HCT116 (cell line): ENCODE data around the gene ZDHHC14. TPM values are rescaled to one million over a fixed set of nuclear protein-coding genes. Genes with fewer than 3 reads are reported as not detected.

ENCODE experiments used
- ATAC-seq: fragments of 200-7000 bp; cut with Tn5 transposase; 2 replicates; pipeline ENCODE4 v1.9.1; 2020; ENCODE audit warnings: mild to moderate bottlenecking, moderate library complexity
- BruUV-seq: library from RNA; stranded (reverse); fragments of 400-500 nt; replicated peaks from 2 replicates; lab custom pipeline; 2021; lab: Mats Ljungman, UMichigan
- CTCF ChIA-PET: fragments of 300-600 bp; sonication (Branson Sonifier 250); formaldehyde crosslinking; loops from one replicate; lab custom pipeline; 2021; ENCODE audit warnings: antibody characterized with exemption; lab: Charles Lee
- POLR2A ChIA-PET: fragments of 300-600, 350-600 bp; sonication (Branson Sonifier 250); formaldehyde crosslinking; loops from one replicate; lab custom pipeline; 2021; ENCODE audit warnings: antibody characterized with exemption; lab: Charles Lee
- RAD21 ChIA-PET, 2 experiments: fragments of 300-600 bp; sonication (Branson Sonifier 250); formaldehyde crosslinking; loops; one replicate each; lab custom pipeline; 2023; ENCODE audit warnings: low total read pairs in 2 of 2; ENCODE audit not compliant: uncharacterized antibody in 2 of 2, unreplicated experiment in 2 of 2, low non-redundant PET in 1 of 2; lab: Charles Lee
- DNase-seq: peaks from one replicate; pipeline ENCODE4 v3.0.0-alpha.2; 2010; ENCODE audit warnings: low read depth, low spot score
- H2AFZ ChIP-seq: fragments of 200-600 bp; shearing (Covaris generic), sonication (generic); 2 replicates; pipeline ENCODE4 v1.6.1; 2017; ENCODE audit warnings: low read depth, mixed run types, mixed read lengths, antibody characterized with exemption, low read length; ENCODE audit not compliant: poor library complexity, severe bottlenecking
- H3K27ac ChIP-seq: 2 replicates; pipeline ENCODE4 v1.5.1; 2012; ENCODE audit warnings: low read depth, low read length
- H3K27me3 ChIP-seq: fragments of 200-600 bp; sonication (generic); 2 replicates; pipeline ENCODE4 v1.6.1; 2016; ENCODE audit warnings: mixed run types, low read length, mixed read lengths; ENCODE audit not compliant: insufficient read depth
- H3K36me3 ChIP-seq, 2 experiments: fragments of 200-500 bp in 1 of 2; fragments of 200-600 bp in 1 of 2; sonication (Bioruptor generic) in 1 of 2; sonication (generic) in 1 of 2; 2 replicates each; pipeline versions ENCODE4 v1.5.1 to v1.6.1; 2014 to 2016; ENCODE audit warnings: low read length in 2 of 2, inconsistent platforms in 1 of 2, mixed read lengths in 1 of 2, mixed run types in 1 of 2; ENCODE audit not compliant: insufficient read depth in 2 of 2, control insufficient read depth in 1 of 2
- H3K4me1 ChIP-seq, 2 experiments: fragments of 200-600 bp in 1 of 2; sonication (generic) in 1 of 2; 2 replicates each; pipeline versions ENCODE4 v1.5.1 to v1.6.1; 2012 to 2017; ENCODE audit warnings: low read length in 2 of 2, inconsistent platforms in 1 of 2, mild to moderate bottlenecking in 1 of 2, mixed read lengths in 1 of 2, mixed run types in 1 of 2, moderate library complexity in 1 of 2; ENCODE audit not compliant: insufficient read depth in 2 of 2, control insufficient read depth in 1 of 2
- H3K4me2 ChIP-seq: fragments of 200-600 bp; sonication (generic); 2 replicates; pipeline ENCODE4 v1.6.1; 2017; ENCODE audit warnings: mixed run types, low read length, mixed read lengths
- H3K4me3 ChIP-seq, 2 experiments: fragments of 200-600 bp in 1 of 2; sonication (generic) in 1 of 2; replicated peaks in 1 of 2; 2 replicates each; pipeline ENCODE4 v1.5.1; 2011 to 2016; ENCODE audit warnings: low read length in 2 of 2, control low read depth in 1 of 2, low read depth in 1 of 2, mild to moderate bottlenecking in 1 of 2, mixed read lengths in 1 of 2, mixed run types in 1 of 2
- H3K79me2 ChIP-seq: fragments of 200-600 bp; sonication (generic); 2 replicates; pipeline ENCODE4 v1.6.1; 2017; ENCODE audit warnings: mild to moderate bottlenecking, mixed run types, low read length, moderate library complexity, mixed read lengths; ENCODE audit not compliant: insufficient read depth
- H3K9ac ChIP-seq: fragments of 200-600 bp; sonication (generic); 2 replicates; pipeline ENCODE4 v1.6.1; 2016; ENCODE audit warnings: low read length, mixed read lengths
- H3K9me2 ChIP-seq: fragments of 200-600 bp; sonication (generic), shearing (Covaris generic); 2 replicates; pipeline ENCODE4 v1.6.1; 2017; ENCODE audit warnings: mixed run types, mild to moderate bottlenecking, moderate library complexity; ENCODE audit not compliant: insufficient read depth
- H3K9me3 ChIP-seq, 2 experiments: fragments of 200-500 bp in 1 of 2; fragments of 200-600 bp in 1 of 2; sonication (Bioruptor generic) in 1 of 2; sonication (generic) in 1 of 2; 2 replicates each; pipeline ENCODE4 v1.6.1; 2014 to 2017; ENCODE audit warnings: low read length in 2 of 2, mixed read lengths in 2 of 2, inconsistent platforms in 1 of 2, low read depth in 1 of 2, mild to moderate bottlenecking in 1 of 2, mixed run types in 1 of 2, moderate library complexity in 1 of 2; ENCODE audit not compliant: control insufficient read depth in 1 of 2, insufficient read depth in 1 of 2
- H4K20me1 ChIP-seq: fragments of 200-600 bp; sonication (generic), shearing (Covaris generic); 2 replicates; pipeline ENCODE4 v1.6.1; 2017; ENCODE audit warnings: mixed run types, mild to moderate bottlenecking, moderate library complexity; ENCODE audit not compliant: insufficient read depth
- ATF3 ChIP-seq: IDR thresholded peaks from 2 replicates; pipeline ENCODE4 v1.6.1; 2012
- CBX3 ChIP-seq: IDR thresholded peaks from 2 replicates; pipeline ENCODE4 v1.6.1; 2012; ENCODE audit warnings: low read depth
- CTCF ChIP-seq, 3 experiments: fragments of 200-600 bp in 1 of 3; sonication (generic) in 1 of 3; IDR thresholded peaks in 2 of 3; conservative IDR thresholded peaks in 1 of 3; 2 replicates each; pipeline ENCODE4 v1.5.1; 2012 to 2017; ENCODE audit warnings: low read depth in 2 of 3, low read length in 2 of 3, antibody characterized with exemption in 1 of 3, borderline replicate concordance in 1 of 3, control low read depth in 1 of 3, mild to moderate bottlenecking in 1 of 3, mixed read lengths in 1 of 3, mixed run types in 1 of 3, moderate library complexity in 1 of 3; ENCODE audit not compliant: insufficient read depth in 1 of 3
- EGR1 ChIP-seq: IDR thresholded peaks from 2 replicates; pipeline ENCODE4 v1.6.1; 2012; ENCODE audit warnings: low read depth
- EZH2 ChIP-seq: fragments of 200-600 bp; sonication (generic); IDR thresholded peaks from 2 replicates; pipeline ENCODE4 v1.6.1; 2017; ENCODE audit warnings: antibody characterized with exemption, mixed run types
- EZH2phosphoT487 ChIP-seq: fragments of 200-600 bp; IDR thresholded peaks from 2 replicates; pipeline ENCODE4 v1.6.1; 2018; ENCODE audit warnings: antibody characterized with exemption, borderline replicate concordance
- FOSL1 ChIP-seq: IDR thresholded peaks from 2 replicates; pipeline ENCODE4 v1.6.1; 2012; ENCODE audit warnings: low read depth
- JUND ChIP-seq: IDR thresholded peaks from 2 replicates; pipeline ENCODE4 v1.6.1; 2012
- MAX ChIP-seq: IDR thresholded peaks from 2 replicates; pipeline ENCODE4 v1.6.1; 2012
- POLR2A ChIP-seq: IDR thresholded peaks from 2 replicates; pipeline ENCODE4 v1.7.0; 2011; ENCODE audit warnings: borderline replicate concordance; ENCODE audit not compliant: insufficient read depth, insufficient read length; ENCODE audit errors: extremely low read depth
- POLR2AphosphoS5 ChIP-seq: IDR thresholded peaks from 2 replicates; pipeline ENCODE4 v1.6.1; 2011; ENCODE audit warnings: mild to moderate bottlenecking, low read depth, low read length, moderate library complexity
- RAD21 ChIP-seq: IDR thresholded peaks from 2 replicates; pipeline ENCODE4 v1.6.1; 2012; ENCODE audit warnings: low read depth, mild to moderate bottlenecking
- SIN3A ChIP-seq: IDR thresholded peaks from 2 replicates; pipeline ENCODE4 v1.6.1; 2012; ENCODE audit warnings: low read depth
- SP1 ChIP-seq: IDR thresholded peaks from 2 replicates; pipeline ENCODE4 v1.6.1; 2012; ENCODE audit warnings: low read depth
- SRF ChIP-seq: IDR thresholded peaks from 2 replicates; pipeline ENCODE4 v1.6.1; 2012; ENCODE audit warnings: low read depth
- YY1 ChIP-seq: IDR thresholded peaks from 2 replicates; pipeline ENCODE4 v1.6.1; 2011; ENCODE audit warnings: low read length, low read depth, moderate library complexity, mild to moderate bottlenecking; ENCODE audit not compliant: insufficient replicate concordance; ENCODE audit errors: extremely low read depth
- ZFX ChIP-seq: fragments of 450-650 bp; IDR thresholded peaks from 2 replicates; pipeline ENCODE4 v1.6.1; 2017
- intact Hi-C: fragments of 100-400 bp; cut with micrococcal nuclease; formaldehyde crosslinking; loops from 2 replicates; pipeline ENCODE4 v1.10.0; 2022
- total RNA-seq: library from RNA; stranded (reverse); gene quantifications from one replicate; pipeline ENCODE4 v1.2.1, GENCODE V29; 2021; ENCODE audit not compliant: unreplicated experiment
- TF ChIP-seq, protein P1 (sequence below): IDR thresholded peaks from 2 replicates; pipeline ENCODE4 v1.6.1; 2011; ENCODE audit warnings: mild to moderate bottlenecking, low read length, moderate library complexity; ENCODE audit not compliant: insufficient replicate concordance; ENCODE audit errors: extremely low read depth

The ZDHHC14 gene
- total RNA-seq, 1 experiment from 2014 or later = 5.3 TPM

DNA sequence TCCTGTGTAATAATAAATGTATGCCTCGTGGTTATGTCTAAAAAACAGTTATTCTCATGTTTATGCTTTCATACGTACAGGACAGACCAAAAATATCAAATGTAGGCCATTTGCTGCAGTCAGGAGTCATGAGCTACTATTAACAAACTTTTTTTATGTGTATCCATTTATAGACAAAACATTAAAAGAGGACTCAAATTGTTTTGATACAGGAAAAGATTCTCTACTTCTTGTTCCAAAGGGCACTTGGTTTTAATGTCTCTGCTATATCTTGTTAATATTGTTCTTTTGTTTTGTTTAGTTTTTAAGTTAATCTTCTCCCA is 155.2 kb downstream of the ZDHHC14 start:
- Histone ChIP-seq H3K4me1 (peaks cover 16 to 42% of the 10 kb centered on the region in 2 experiments), H4K20me1 (no peaks in the 10 kb centered on the region), H2AFZ (peak overlapping the region; percentile 3), H3K36me3 (no peaks in the 10 kb centered on the region), H3K9ac (peak overlapping the region; percentile 38), H3K9me2 (no peaks in the 10 kb centered on the region), H3K79me2 (no peaks in the 10 kb centered on the region), H3K9me3 (no peaks in the 10 kb centered on the region), H3K27me3 (no peaks in the 10 kb centered on the region), H3K27ac (peak overlapping the region; percentile 58; the same call in 1 of the 2 replicates)
- CTCF ChIA-PET = no interaction called here
- no peak; the same call in 1 of the 2 replicates for ATAC-seq
- RAD21 ChIA-PET = no interaction called here
- no peak for DNase-seq
- BruUV-seq = no TSS peak
- TF ChIP-seq EZH2phosphoT487 (no peak), YY1 (no peak), POLR2AphosphoS5 (no peak), EGR1 (0 out of 2 replicates have a peak, but pooled peaks have one; percentile 7), CBX3 (no peak), ATF3 (no peak), RAD21 (no peak), FOSL1 (no peak), SRF (peak; percentile 26; the same call in 1 of the 2 replicates), ZFX (no peak), EZH2 (no peak), CTCF (IDR thresholded peaks at IDR 0.05 in 2 of 3, conservative IDR thresholded peaks at IDR 0.05 in 1 of 3; ENCODE audit: borderline replicate concordance in 1 of 3, insufficient read depth in 1 of 3, low read depth in 2 of 3, low read length in 2 of 3) (no peak), SIN3A (no peak), POLR2A (no peak), JUND (no peak), MAX (0 out of 2 replicates have a peak, but pooled peaks have one; percentile 31), SP1 (no peak; the same call in 1 of the 2 replicates)
- TF ChIP-seq, protein P1, sequence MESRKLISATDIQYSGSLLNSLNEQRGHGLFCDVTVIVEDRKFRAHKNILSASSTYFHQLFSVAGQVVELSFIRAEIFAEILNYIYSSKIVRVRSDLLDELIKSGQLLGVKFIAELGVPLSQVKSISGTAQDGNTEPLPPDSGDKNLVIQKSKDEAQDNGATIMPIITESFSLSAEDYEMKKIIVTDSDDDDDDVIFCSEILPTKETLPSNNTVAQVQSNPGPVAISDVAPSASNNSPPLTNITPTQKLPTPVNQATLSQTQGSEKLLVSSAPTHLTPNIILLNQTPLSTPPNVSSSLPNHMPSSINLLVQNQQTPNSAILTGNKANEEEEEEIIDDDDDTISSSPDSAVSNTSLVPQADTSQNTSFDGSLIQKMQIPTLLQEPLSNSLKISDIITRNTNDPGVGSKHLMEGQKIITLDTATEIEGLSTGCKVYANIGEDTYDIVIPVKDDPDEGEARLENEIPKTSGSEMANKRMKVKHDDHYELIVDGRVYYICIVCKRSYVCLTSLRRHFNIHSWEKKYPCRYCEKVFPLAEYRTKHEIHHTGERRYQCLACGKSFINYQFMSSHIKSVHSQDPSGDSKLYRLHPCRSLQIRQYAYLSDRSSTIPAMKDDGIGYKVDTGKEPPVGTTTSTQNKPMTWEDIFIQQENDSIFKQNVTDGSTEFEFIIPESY = no peak
- TF ChIP-seq, all 23 proteins: peak for 3
- POLR2A ChIA-PET = no interaction called here
- peak overlapping the region in 1 of 2 experiments; percentile 38; a peak in 2 of 4 replicates for H3K4me3 ChIP-seq
- peak overlapping the region; percentile 69 for H3K4me2 ChIP-seq
- intact Hi-C loops = no loop called here
